Measurements from ENCODE around the gene GGA3.
"Not testable (repeated sequence)": the region's sequence is repeated elsewhere in the genome, so short reads cannot be mapped to it uniquely, and the experiment has no call there.

The GGA3 gene

GRCh38 chr17:75261336-75262111 is at the start of gene GGA3, which contains the start of gene MRPS7:
TSS of gene GGA3 (minus strand) at chr17:75261606. CDS start at chr17:75261587, 19 bp downstream.
TSS of gene MRPS7 (plus strand) at chr17:75261879. CDS start at chr17:75261901, 22 bp downstream.
- DNase-seq = peak; percentile 99

GRCh38 chr17:75308732-75309629 is 47.6 kb upstream of the GGA3 start:
- no peak for DNase-seq

- no peak for DNase-seq
These were observed 46.7 kb upstream of the GGA3 start for GRCh38 chr17:75307957-75308731.

- DNase-seq = no peak
These were observed 40.2 kb upstream of the GGA3 start for GRCh38 chr17:75301502-75302206.

- DNase-seq = no peak
These were observed 39.6 kb upstream of the GGA3 start for GRCh38 chr17:75301049-75301448.

GRCh38 chr17:75300280-75300679 is 38.9 kb upstream of the GGA3 start:
- DNase-seq = no peak

GRCh38 chr17:75295201-75296158 is 34.1 kb upstream of the GGA3 start:
- DNase-seq = no peak

GRCh38 chr17:75292810-75293448 is 31.5 kb upstream of the GGA3 start:
- DNase-seq = not testable (repeated sequence)

GRCh38 chr17:75289832-75290337 is 28.5 kb upstream of the GGA3 start:
- DNase-seq = no peak

GRCh38 chr17:75289115-75289831 is 27.9 kb upstream of the GGA3 start, which contains the start of gene SLC25A19:
TSS of gene SLC25A19 (minus strand) at chr17:75289433. CDS start at chr17:75286764, 2,669 bp downstream.
- peak; percentile 97 for DNase-seq

GRCh38 chr17:75288770-75289114 is 27.3 kb upstream of the GGA3 start:
- no peak for DNase-seq

- no peak for DNase-seq
These were observed 27.0 kb upstream of the GGA3 start for GRCh38 chr17:75288359-75288758.

GRCh38 chr17:75287221-75287620 is 25.8 kb upstream of the GGA3 start:
- no peak for DNase-seq

GRCh38 chr17:75285123-75285522 is 23.7 kb upstream of the GGA3 start:
- DNase-seq = no peak

- not testable (repeated sequence) for DNase-seq
These were observed 18.8 kb upstream of the GGA3 start for GRCh38 chr17:75280189-75280588.

- no peak for DNase-seq
These were observed 16.3 kb upstream of the GGA3 start for GRCh38 chr17:75277664-75278071.

GRCh38 chr17:75273977-75274708 is 12.7 kb upstream of the GGA3 start:
- no peak for DNase-seq

GRCh38 chr17:75272848-75273184 is 11.4 kb upstream of the GGA3 start:
- DNase-seq = no peak

Data from retina (tissue), 1 donor.